Retina (tissue), 1 donor: ENCODE results near the gene C19orf85.

Experiments
- DNase-seq: peaks from one replicate; pipeline ENCODE4 v3.0.0-alpha.2; 2016

Gene C19orf85

GRCh38 chr19:55488986-55489710 is 24.6 kb upstream of the C19orf85 start:
- DNase-seq, result peak; percentile 51

DNA sequence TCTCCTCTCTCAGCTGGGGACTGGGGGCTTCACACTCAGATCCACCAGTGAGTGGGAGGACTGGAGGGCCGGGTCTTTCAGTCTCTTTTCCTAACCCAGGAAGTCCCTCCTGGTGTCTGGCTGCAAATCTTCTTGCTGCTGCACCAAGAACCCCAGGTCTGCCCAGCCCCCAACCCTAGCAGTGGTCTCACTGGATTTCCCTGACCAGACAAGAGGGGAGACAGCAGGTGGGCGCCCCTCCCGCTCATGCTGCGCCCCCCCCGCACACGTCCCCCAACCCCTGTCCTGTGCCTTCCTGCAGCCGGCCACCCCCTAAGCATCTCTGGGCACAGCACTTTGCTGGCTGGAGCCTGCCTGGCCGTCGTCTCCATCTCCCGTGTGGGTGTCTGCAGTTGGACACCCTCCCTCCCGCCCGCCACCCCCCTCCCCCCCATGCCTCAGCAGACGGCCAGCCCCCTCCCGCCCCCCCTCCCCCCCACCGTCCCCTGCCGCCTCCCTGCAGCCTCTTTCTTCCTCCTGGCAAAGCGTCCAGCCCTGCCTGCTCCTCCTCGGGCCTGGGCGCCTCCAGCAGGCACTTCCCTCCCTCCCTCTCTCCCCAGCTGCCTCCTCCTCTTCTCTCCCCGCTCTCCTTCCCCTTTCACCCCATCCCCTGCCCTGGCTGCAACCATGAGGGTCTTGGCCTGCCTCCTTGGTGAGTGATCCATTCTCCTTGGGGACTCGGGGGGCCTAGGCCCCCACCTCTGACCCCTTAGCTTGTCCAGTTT is 23.6 kb upstream of the C19orf85 start, which contains the start of gene SSC5D:
SSC5D (plus strand) TSS at position 513 of the 764 bp plus-strand sequence; CDS start at position 667, 154 bp downstream.
- DNase-seq, result no peak

DNA sequence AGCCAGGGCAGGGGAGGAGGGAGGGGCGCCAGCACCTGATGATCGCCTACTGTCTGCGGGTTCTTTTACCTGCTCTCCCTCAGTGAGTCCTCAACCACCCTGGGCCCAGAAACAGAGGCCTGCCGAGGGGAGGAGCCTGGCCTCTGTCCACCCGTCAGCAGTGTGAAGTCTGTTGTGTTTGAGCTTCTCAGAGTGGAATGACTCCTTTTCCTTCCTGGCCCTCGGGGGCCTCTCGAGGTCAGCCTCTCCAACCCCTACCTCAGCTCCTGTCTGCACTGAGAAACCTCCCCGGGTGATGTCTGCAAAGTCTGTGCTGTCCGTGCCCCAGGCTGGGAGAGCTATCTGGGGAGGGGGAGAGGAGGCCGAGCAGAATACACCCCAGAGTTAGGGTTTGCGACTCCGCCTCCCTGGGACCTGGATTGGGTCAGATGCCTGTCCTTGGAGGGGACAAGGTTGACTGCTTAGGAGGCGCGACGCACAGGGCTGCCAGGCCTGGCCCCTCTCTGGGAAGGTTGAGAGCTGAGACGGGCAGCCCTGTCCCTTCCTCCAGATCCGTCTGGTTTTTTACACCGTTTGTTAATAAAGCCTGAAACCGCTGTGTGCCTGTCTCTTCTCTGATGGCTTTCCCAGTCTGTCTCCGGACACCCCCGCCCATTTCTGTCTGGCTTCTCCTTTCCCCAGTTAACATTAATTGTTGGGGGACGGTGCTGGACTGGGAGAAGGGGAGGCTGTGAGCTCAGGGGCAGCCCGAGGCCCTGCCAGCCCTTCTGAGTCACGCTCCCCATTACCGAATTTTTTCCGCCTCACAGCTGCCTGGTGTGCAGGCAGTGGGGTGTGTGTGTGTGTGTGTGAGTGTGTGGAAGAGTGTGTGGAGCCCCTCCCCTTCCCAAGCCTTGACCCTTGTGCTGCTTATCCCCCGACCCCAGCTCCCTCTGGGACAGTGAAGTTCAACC is 22.7 kb upstream of the C19orf85 start:
- DNase-seq, result peak; percentile 74

DNA sequence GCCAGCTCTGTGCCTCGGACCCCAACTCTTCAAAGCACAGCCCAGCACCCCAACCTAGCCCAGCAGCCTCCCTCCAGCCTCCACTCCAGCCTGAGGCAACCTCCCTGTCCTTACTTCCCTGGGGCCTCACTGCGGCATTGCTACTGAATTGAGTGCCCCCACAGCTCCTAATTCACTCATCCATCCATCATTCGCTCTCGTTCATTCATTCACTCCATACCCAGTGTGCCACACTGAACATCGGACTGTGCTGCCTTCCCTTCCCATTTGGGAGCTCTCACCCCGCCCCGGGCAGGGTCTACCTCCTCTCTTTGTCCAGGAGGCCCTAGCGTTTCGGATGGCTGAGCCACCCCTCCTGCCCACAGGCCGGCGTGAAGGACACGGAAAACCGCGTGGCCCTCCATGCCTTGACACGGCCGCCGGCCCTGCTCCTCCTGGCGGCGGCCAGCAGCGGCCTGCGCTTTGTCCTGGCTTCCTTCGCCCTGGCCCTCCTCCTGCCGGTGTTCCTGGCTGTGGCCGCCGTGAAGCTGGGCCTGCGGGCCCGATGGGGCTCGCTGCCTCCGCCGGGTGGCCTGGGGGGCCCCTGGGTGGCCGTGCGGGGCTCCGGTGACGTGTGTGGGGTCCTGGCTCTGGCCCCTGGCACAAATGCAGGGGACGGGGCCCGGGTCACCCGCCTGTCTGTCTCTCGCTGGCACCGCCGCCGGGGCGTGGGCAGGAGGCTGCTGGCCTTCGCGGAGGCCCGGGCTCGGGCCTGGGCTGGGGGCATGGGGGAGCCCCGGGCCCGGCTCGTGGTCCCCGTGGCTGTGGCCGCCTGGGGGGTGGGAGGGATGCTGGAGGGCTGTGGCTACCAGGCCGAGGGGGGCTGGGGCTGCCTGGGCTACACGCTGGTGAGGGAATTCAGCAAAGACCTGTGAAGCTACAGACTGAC is 21.8 kb upstream of the C19orf85 start:
- no peak for DNase-seq

DNA sequence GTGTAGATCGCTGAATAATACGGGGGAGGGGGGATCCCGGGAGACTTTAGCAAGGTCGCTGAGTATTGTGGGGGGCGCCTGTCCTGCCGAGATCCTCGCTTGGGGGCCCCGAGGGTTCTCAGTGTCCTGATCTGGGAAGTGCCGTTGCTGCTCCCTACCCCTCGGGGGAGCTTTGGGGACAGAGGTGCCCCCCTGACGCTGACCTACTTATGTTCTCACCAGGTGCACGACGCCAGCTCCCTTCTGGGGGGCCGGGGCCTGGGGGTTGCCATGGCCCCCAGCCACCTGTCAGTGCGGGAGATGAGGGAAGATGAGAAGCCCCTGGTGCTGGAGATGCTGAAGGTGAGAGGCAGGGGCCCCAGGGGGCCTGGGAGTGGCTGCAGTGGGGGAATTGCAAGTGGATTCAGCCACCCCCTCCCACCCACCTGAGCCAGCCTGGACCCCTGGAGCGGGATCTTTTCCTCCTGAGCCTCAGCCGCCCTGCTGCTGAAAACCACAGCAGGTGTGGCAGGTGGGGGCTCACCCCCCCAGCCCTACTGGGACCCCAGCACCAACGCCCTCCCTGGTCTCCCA is 21.0 kb upstream of the C19orf85 start:
- DNase-seq, result peak; percentile 65

- DNase-seq, result peak; percentile 94
Observed at GRCh38 chr19:55484593-55485438, 20.3 kb upstream of the C19orf85 start, which contains the start of gene NAT14. NAT14 (plus strand) TSS chr19:55485188; CDS start chr19:55485709, 521 bp downstream.

- no peak for DNase-seq
Observed at GRCh38 chr19:55483706-55484592, 19.4 kb upstream of the C19orf85 start.

GRCh38 chr19:55482967-55483705 is 18.6 kb upstream of the C19orf85 start:
- DNase-seq, result no peak

GRCh38 chr19:55482156-55482961 is 17.8 kb upstream of the C19orf85 start:
- no peak for DNase-seq

GRCh38 chr19:55481794-55482155 is 17.2 kb upstream of the C19orf85 start:
- no peak for DNase-seq

DNA sequence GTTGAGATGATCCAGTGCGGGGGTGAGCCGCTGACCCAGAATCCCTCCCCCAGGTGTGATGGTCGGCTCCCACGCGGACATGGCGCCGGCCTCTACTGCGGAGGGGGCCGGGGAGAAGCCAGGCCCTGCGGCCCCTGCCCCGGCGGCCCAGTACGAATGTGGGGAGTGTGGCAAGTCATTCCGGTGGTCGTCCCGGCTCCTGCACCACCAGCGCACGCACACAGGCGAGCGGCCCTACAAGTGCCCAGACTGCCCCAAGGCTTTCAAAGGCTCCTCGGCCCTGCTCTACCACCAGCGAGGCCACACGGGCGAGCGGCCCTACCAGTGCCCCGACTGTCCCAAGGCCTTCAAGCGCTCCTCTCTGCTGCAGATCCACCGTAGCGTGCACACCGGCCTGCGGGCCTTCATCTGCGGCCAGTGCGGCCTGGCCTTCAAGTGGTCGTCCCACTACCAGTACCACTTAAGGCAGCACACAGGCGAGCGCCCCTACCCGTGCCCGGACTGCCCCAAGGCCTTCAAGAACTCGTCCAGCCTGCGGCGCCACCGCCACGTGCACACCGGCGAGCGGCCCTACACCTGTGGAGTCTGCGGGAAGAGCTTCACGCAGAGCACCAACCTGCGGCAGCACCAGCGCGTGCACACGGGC is 16.7 kb upstream of the C19orf85 start:
- DNase-seq, result no peak

GRCh38 chr19:55479451-55480230 is 15.1 kb upstream of the C19orf85 start:
- no peak for DNase-seq

GRCh38 chr19:55479045-55479444 is 14.5 kb upstream of the C19orf85 start:
- DNase-seq, result no peak

DNA sequence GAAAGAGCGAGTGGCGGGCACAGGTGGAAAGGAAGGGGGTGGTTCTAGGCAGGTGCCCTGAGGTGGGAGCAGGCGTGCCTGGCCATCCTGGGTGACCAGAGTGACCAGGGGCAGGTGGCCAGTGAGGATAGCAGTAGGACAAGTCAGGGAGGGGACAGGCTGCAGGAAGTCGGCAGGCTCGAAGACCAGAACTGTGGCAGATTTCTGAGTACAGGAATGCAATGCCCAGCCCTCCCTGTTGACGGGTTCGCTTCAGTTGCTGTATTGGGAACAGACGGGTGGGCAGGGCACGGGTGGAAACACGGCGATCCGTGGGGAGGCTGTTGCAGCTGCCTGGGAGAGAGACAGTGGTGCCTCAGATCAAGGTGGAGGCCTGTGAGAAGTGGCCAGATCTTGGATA is 13.8 kb upstream of the C19orf85 start:
- no peak for DNase-seq

DNA sequence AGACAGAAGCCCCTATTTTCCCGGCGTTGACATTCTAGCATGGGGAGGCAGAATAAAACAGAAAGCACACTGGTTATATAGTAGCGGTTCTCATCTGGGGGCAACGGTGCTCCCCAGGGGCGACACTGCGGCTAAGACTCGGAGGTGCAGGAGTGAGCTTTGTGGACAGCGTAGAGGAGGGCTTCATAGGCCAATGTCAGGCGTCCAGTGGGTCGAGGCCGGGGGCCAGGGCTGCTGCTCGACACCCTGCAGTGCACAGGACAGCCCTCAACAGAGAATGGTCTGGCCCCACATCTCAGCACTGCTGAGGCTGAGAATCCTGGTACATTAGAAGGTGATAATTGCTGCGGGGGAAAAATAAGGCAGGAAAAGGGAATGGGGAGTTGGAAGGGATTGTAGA is 13.4 kb upstream of the C19orf85 start:
- DNase-seq, result no peak

GRCh38 chr19:55476100-55476775 is 11.7 kb upstream of the C19orf85 start, which contains the start of gene ZNF628:
ZNF628 (plus strand) TSS chr19:55476617; CDS start chr19:55479911, 3,294 bp downstream.
- peak; percentile 98 for DNase-seq
